Activated CD4-positive, alpha-beta T cell treated with anti-CD3 and anti-CD28 coated beads, Interleukin-2, amount 10 ng/mL, durations not matched to agents 7 days and 5 days (primary cell): ENCODE data around the gene LRRC47. TPM values are rescaled to one million over a fixed set of nuclear protein-coding genes. Genes with fewer than 3 reads are reported as not detected.

Experiments
- CTCF ChIA-PET: fragments of 350-600 bp; sonication (Branson Sonifier 250); formaldehyde crosslinking; loops from one replicate; lab custom pipeline; 2021; ENCODE audit warnings: antibody characterized with exemption; lab: Charles Lee
- POLR2A ChIA-PET: fragments of 350-600 bp; sonication (Branson Sonifier 250); formaldehyde crosslinking; loops from one replicate; lab custom pipeline; 2021; ENCODE audit warnings: antibody characterized with exemption; lab: Charles Lee
- DNase-seq: peaks from one replicate; pipeline ENCODE4 v3.0.0-alpha.2; 2020
- H3K27ac Mint-ChIP-seq: one replicate; pipeline ENCODE4 v1.8.0; 2021; ENCODE audit warnings: mild to moderate bottlenecking, moderate library complexity, mixed read lengths
- H3K27me3 Mint-ChIP-seq: one replicate; pipeline ENCODE4 v1.8.0; 2021; ENCODE audit warnings: mixed read lengths
- H3K36me3 Mint-ChIP-seq: one replicate; pipeline ENCODE4 v1.8.0; 2021; ENCODE audit warnings: low read depth, mixed read lengths
- H3K4me1 Mint-ChIP-seq: one replicate; pipeline ENCODE4 v1.8.0; 2021; ENCODE audit warnings: mixed read lengths
- H3K4me3 Mint-ChIP-seq: one replicate; pipeline ENCODE4 v1.8.0; 2021; ENCODE audit warnings: mild to moderate bottlenecking, moderate library complexity, mixed read lengths
- H3K9me3 Mint-ChIP-seq: one replicate; pipeline ENCODE4 v1.8.0; 2021; ENCODE audit warnings: mixed read lengths
- total RNA-seq, 2 experiments: library from RNA; stranded (reverse); gene quantifications; one replicate each; pipeline ENCODE4 v1.2.3, GENCODE V29; 2021

Gene LRRC47
- total RNA-seq, 2 experiments from 2014 or later = 37.7 to 42.7 TPM

DNA sequence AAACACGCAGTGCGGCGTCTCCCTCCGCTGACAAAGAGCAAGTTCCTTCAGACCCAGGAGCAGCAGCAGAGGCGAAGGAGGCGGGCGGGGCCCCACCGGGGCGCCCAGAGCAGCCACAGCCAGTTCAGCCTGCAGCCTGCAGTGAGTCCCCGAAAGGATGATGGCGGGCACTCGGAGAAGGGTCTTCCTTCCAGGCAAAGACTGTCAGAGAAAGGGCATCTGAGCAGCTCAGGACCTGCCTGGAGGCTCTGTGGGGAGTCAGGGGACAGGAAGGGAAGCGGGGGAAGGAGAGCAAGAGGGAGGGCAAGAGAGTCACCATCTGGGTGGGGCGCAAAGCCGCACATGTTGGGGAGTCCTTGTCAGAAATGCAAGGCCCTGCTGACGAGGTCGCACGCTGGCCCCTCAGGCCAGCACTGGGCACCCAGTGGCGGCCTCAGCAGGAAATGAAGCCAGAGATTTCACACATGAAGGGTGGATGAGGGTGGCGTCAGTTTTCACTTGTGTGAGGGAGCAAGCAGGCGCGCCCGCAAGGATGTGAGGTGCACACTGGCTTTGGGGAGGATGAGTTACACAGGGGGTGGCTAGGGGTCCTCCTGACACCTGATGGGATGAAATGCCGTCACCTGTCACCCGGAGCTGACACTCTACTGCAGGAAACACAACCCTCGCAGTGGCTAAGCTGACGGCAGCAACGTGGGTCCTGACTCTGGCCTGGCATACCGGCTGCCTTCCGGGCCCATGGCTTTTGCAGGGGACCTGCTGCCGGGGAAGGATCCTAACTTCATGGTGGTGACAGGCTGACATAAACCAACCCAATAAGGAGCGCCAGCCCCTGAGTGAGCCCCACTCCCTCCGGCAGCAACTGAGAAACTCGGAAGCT lies 6.6 kb downstream of the LRRC47 start:
- Mint-ChIP-seq H3K4me3 (no peak overlapping the region), H3K27ac (no peak overlapping the region), H3K36me3 (peaks cover 9% of the 10 kb centered on the region), H3K4me1 (peaks cover 35% of the 10 kb centered on the region), H3K27me3 (no peaks in the 10 kb centered on the region), H3K9me3 (no peaks in the 10 kb centered on the region)
- CTCF ChIA-PET = no interaction called here
- DNase-seq = no peak
- POLR2A ChIA-PET = no interaction called here

GRCh38 chr1:3788756-3789420 lies 7.4 kb downstream of the LRRC47 start:
- ChIA-PET CTCF (interaction anchor here (0.6 kb wide), 1 partner anchor 94 kb away, joined by 3 read pairs; no protein-coding TSS in a partner anchor), POLR2A (no interaction called here)
- DNase-seq = no peak
- no peak overlapping the region for H3K27ac Mint-ChIP-seq
- H3K4me3 Mint-ChIP-seq = no peak overlapping the region
- H3K9me3 Mint-ChIP-seq = no peaks in the 10 kb centered on the region
- peaks cover 29% of the 10 kb centered on the region for H3K4me1 Mint-ChIP-seq
- no peaks in the 10 kb centered on the region for H3K27me3 Mint-ChIP-seq
- H3K36me3 Mint-ChIP-seq = peaks cover 16% of the 10 kb centered on the region

DNA sequence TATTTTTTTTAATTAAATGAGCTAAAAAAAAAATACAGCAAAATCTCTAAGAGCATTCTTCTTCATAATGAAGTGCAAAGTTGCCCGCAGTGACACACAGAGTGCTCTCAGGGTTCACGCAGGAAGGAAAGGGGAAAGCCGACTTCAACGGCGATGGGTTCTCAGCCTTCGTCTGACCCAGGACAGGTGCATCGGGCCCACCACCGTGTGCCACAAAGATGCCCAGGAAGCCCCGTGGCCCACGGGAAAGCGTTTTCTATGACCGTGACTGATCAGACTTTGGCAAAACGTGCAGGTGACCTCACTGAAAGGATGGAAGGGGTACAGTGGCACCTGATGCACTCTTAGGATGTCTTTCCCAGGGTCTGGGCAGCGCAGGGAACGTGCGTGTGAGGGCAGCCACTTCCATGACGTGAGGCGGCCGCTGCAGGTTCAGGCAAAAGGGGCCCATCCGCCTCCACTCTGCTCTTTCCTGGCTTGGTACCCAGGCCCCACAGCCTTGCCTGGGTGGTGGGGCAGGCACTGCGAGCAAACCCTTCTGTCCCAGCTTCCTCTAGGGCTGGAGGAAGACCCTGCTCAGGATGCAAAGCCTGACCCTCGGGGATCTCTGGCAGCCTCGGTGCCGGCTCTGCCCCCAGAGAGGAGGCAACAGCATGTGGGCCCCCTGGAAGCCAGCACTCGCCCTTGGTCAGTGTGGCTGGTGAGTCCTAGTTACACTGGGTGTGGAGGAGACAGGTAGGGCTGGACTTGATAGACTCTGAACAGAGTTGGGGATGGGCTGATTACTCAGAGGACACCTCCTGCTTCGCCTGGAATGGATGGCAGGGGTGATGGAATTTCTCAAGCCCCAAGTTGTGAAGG lies 8.3 kb downstream of the LRRC47 start:
- Mint-ChIP-seq H3K27ac (peak overlapping the region; percentile 19), H3K9me3 (no peaks in the 10 kb centered on the region), H3K36me3 (peaks cover 21% of the 10 kb centered on the region), H3K27me3 (no peaks in the 10 kb centered on the region), H3K4me3 (no peak overlapping the region), H3K4me1 (peaks cover 20% of the 10 kb centered on the region)
- ChIA-PET CTCF (interaction anchor here (1.0 kb wide), 1 partner anchor 12 kb away, joined by 5 read pairs; no protein-coding TSS in a partner anchor), POLR2A (no interaction called here)
- DNase-seq = no peak

GRCh38 chr1:3787349-3787715 lies 9.0 kb downstream of the LRRC47 start:
- peak overlapping the region; percentile 19 for H3K27ac Mint-ChIP-seq
- peaks cover 15% of the 10 kb centered on the region for H3K4me1 Mint-ChIP-seq
- no peak overlapping the region for H3K4me3 Mint-ChIP-seq
- no peaks in the 10 kb centered on the region for H3K27me3 Mint-ChIP-seq
- DNase-seq = no peak
- H3K9me3 Mint-ChIP-seq = no peaks in the 10 kb centered on the region
- ChIA-PET CTCF (interaction anchor here (1.0 kb wide), 2 partner anchors 9 to 12 kb away, joined by 3 to 5 read pairs; partner anchors contain the start of gene LRRC47), POLR2A (no interaction called here)
- peaks cover 23% of the 10 kb centered on the region for H3K36me3 Mint-ChIP-seq

DNA sequence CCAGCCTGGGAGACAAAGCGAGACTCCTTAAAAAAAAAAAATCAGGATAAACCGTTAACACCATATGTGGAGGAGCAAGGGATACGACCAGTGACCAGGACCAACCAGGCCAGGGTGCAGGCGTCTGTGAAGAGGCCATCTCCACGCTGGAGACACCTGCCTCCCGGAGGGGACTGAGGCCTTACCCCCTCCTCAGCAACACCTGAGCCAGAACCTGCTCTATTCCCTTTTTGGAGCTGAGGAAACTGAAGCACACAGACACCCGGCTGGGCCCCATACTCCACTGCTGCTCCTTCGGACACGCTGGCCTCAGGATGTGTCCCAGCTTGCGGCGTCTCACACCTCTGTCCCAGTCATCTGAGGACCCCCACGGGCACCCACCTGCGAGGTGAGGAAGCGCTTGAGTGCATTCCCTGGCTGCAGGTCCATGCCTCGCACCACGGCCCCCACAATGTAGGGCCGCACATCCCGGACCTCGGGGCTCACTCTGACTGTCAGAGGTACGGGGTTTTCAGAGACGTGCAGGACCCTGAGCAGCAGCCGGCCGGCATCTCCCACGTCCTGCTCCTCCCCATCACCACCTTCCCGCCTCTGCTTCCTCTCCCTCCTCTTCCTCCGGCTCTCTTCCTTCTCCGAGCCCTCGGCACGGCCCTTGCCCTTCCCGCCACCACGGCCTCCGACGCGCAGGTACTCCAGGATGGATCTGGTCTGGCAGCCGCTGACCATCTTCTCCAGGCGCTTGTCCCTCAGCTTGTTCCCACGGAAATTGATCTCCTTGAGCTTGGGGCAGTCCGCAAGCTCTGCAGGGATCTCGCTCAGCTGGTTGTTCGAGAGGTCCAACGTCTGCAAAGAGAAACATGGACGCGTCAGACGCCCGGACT lies 9.6 kb downstream of the LRRC47 start:
- no peak for DNase-seq
- ChIA-PET POLR2A (no interaction called here), CTCF (interaction anchor here (0.6 to 1.0 kb wide), 3 partner anchors 9 to 47 kb away, joined by 3 to 5 read pairs (median 3); partner anchors contain the start of gene LRRC47)
- Mint-ChIP-seq H3K27ac (no peak overlapping the region), H3K36me3 (peaks cover 28% of the 10 kb centered on the region), H3K9me3 (no peaks in the 10 kb centered on the region), H3K4me3 (no peak overlapping the region), H3K4me1 (peaks cover 11% of the 10 kb centered on the region), H3K27me3 (no peaks in the 10 kb centered on the region)

GRCh38 chr1:3785456-3786157 lies 10.7 kb downstream of the LRRC47 start:
- H3K27ac Mint-ChIP-seq = no peak overlapping the region
- peaks cover 33% of the 10 kb centered on the region for H3K36me3 Mint-ChIP-seq
- ChIA-PET CTCF (no interaction called here), POLR2A (no interaction called here)
- no peaks in the 10 kb centered on the region for H3K9me3 Mint-ChIP-seq
- H3K4me3 Mint-ChIP-seq = no peak overlapping the region
- no peak for DNase-seq
- H3K4me1 Mint-ChIP-seq = peaks cover 11% of the 10 kb centered on the region
- H3K27me3 Mint-ChIP-seq = no peaks in the 10 kb centered on the region

DNA sequence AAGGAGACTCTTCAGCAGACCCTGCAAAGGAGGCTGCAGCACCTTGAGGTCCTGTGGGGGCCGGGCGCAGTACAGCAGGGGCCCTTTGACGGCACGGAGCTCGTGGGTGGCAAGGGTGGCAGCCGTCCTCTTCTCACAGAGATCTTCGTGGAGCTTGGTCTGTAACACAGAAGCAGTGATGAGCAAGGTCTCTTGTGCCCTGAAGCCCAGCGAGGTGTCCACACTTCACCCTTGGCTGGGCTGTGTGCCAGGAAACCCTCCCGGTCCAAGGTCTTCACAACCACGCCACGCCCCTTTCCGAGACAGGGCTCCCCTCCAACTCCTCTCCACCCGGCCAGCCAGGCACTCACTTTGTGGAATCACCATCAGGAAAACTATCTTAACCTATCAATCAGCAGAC lies 11.3 kb downstream of the LRRC47 start:
- Mint-ChIP-seq H3K4me1 (peaks cover 11% of the 10 kb centered on the region), H3K4me3 (no peak overlapping the region), H3K9me3 (no peaks in the 10 kb centered on the region), H3K27me3 (no peaks in the 10 kb centered on the region), H3K36me3 (peaks cover 38% of the 10 kb centered on the region), H3K27ac (no peak overlapping the region)
- no peak for DNase-seq
- POLR2A ChIA-PET = no interaction called here
- CTCF ChIA-PET = interaction anchor here (1.0 kb wide), 1 partner anchor 17 kb away, joined by 3 read pairs; no protein-coding TSS in a partner anchor

DNA sequence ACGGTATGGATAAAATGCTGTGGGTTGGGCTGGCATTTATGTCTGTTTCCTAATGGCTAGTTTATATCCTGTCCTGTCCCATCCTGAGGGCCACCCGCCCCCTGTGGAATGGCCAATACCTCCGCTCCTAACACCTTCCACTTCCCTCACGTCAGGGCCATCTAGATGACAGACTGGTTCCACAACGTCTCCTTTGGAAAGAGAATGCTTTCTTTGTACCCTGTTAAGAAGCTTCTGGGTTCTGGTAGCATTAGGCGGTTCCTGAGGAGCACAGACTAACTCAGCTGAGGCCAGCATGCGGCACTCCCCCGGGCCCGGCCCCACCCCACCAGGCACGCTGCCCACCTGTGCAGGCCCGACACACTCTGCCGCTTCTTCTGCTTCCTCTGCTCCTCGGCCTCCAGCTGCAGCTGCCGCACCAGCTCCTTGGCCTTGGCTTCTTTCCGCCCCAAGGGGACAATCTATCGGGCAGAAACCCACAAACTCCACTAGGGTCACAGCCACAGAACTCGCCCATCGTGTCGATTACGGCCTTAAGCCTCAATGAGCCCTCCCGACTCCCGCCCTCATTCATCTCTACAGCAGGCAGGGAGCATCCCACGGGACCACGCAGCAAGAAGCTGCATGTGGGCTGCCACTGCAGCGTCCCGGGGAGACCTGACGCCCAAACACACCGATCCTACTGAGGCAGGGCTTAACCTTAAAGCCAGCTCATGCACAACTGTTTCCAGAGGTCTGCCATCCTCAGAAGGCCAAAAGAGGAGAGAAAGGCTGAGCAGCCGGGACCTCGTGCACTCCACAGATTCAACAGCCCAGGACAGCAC lies 12.4 kb downstream of the LRRC47 start:
- no peak for DNase-seq
- ChIA-PET POLR2A (interaction anchor here (0.7 kb wide), 1 partner anchor 13 kb away, joined by 5 read pairs; no protein-coding TSS in a partner anchor), CTCF (interaction anchor here (1.0 kb wide), 1 partner anchor 18 kb away, joined by 3 read pairs; no protein-coding TSS in a partner anchor)
- Mint-ChIP-seq H3K27ac (no peak overlapping the region), H3K4me3 (no peak overlapping the region), H3K27me3 (no peaks in the 10 kb centered on the region), H3K4me1 (peaks cover 8% of the 10 kb centered on the region), H3K9me3 (no peaks in the 10 kb centered on the region), H3K36me3 (peaks cover 42% of the 10 kb centered on the region)

GRCh38 chr1:3780901-3781300 lies 15.4 kb downstream of the LRRC47 start:
- H3K27ac Mint-ChIP-seq = no peak overlapping the region
- no peaks in the 10 kb centered on the region for H3K27me3 Mint-ChIP-seq
- H3K9me3 Mint-ChIP-seq = no peaks in the 10 kb centered on the region
- no peak for DNase-seq
- H3K4me1 Mint-ChIP-seq = no peaks in the 10 kb centered on the region
- H3K36me3 Mint-ChIP-seq = peaks cover 36% of the 10 kb centered on the region
- no peak overlapping the region for H3K4me3 Mint-ChIP-seq
- ChIA-PET CTCF (no interaction called here), POLR2A (no interaction called here)

DNA sequence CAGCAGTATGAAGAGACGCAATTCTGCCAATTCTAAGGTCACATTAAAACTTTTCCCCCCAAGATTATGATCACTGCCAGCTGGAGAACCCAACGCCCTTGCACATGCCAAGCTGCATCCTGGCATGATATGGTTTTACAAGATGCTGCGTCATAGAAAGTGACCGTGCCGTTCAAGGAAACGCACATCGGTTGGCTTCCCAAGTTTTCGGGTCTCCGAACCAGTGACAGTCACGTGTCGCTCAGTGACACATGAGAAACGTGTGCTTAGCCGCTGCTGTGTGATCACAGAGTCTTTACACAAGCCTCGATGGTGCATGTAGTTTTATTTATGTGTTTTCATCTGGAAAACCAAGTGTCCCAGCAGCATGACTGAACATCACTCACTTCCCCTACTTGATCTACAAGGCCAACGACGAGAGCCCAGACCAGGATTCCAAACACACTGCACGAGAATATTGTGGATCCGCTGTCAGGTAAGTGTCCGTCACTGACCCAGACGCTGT lies 16.3 kb downstream of the LRRC47 start:
- Mint-ChIP-seq H3K27me3 (no peaks in the 10 kb centered on the region), H3K36me3 (peaks cover 36% of the 10 kb centered on the region), H3K4me3 (no peak overlapping the region), H3K9me3 (no peaks in the 10 kb centered on the region), H3K27ac (no peak overlapping the region), H3K4me1 (peaks cover 2% of the 10 kb centered on the region)
- ChIA-PET POLR2A (no interaction called here), CTCF (no interaction called here)
- DNase-seq = no peak
